SU-DHL-6 (cell line): ENCODE measurements around the gene TLK2.
"Not testable (repeated sequence)": the region's sequence is repeated elsewhere in the genome, so short reads cannot be mapped to it uniquely, and the experiment has no call there.

Experiments used
- EZH2phosphoT487 ChIP-seq: fragments of 200-600 bp; sonication (generic), shearing (Covaris generic); conservative IDR thresholded peaks from 2 replicates; pipeline ENCODE4 v1.6.1; 2018; ENCODE audit warnings: mild to moderate bottlenecking, antibody characterized with exemption, low read length, moderate library complexity, mixed read lengths
- TF ChIP-seq, protein P1 (sequence below): fragments of 200-600 bp; sonication (generic); IDR thresholded peaks from one replicate; pipeline ENCODE4 v1.5.1; 2017; ENCODE audit warnings: antibody characterized with exemption, mild to moderate bottlenecking, low read length, moderate library complexity; ENCODE audit not compliant: insufficient read depth, poor library complexity, severe bottlenecking

DNA sequence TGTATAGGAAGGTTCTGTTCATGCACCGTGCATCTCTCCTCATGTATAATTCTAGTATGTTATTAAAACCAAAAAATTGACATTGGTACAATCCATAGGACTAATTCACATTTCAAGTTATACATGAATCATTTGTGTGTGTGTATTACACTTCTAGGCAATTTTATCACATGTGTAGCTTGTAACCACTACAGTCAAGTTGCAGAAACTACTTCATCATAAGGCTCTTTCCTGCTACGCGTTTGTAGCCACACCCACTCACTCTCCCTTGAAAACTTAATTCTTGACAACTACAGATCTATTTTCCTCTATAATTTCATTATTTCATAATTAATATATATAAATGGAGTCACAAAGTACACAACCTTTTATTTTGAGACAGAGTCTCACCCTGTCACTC, 32.4 kb downstream of the TLK2 start:
- TF ChIP-seq, protein P1, sequence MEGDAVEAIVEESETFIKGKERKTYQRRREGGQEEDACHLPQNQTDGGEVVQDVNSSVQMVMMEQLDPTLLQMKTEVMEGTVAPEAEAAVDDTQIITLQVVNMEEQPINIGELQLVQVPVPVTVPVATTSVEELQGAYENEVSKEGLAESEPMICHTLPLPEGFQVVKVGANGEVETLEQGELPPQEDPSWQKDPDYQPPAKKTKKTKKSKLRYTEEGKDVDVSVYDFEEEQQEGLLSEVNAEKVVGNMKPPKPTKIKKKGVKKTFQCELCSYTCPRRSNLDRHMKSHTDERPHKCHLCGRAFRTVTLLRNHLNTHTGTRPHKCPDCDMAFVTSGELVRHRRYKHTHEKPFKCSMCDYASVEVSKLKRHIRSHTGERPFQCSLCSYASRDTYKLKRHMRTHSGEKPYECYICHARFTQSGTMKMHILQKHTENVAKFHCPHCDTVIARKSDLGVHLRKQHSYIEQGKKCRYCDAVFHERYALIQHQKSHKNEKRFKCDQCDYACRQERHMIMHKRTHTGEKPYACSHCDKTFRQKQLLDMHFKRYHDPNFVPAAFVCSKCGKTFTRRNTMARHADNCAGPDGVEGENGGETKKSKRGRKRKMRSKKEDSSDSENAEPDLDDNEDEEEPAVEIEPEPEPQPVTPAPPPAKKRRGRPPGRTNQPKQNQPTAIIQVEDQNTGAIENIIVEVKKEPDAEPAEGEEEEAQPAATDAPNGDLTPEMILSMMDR, result not testable (repeated sequence)
- TF ChIP-seq EZH2phosphoT487, result not testable (repeated sequence)
